Calu3 (cell line): ENCODE measurements around the gene NSUN6. TPM values are rescaled to one million over a fixed set of nuclear protein-coding genes. Genes with fewer than 3 reads are reported as not detected.
A peak's percentile ranks its signal among the peaks of the same experiment; 100 is the strongest.

Experiments
- BruUV-seq: library from RNA; stranded (reverse); fragments of 400-500 nt; replicated peaks from 2 replicates; lab custom pipeline; 2021; lab: Mats Ljungman, UMichigan
- CTCF ChIA-PET: fragments of 300-600 bp; sonication (Branson Sonifier 250); formaldehyde crosslinking; loops from one replicate; lab custom pipeline; 2022; ENCODE audit warnings: antibody characterized with exemption; lab: Charles Lee
- DNase-seq: peaks from one replicate; pipeline ENCODE4 v3.0.0; 2022
- H3K27ac Mint-ChIP-seq: one replicate; pipeline ENCODE4 v1.8.0; 2022; ENCODE audit warnings: mixed read lengths; ENCODE audit not compliant: unreplicated experiment
- H3K27me3 Mint-ChIP-seq: one replicate; pipeline ENCODE4 v1.8.0; 2022; ENCODE audit warnings: mixed read lengths; ENCODE audit not compliant: unreplicated experiment
- H3K36me3 Mint-ChIP-seq: one replicate; pipeline ENCODE4 v1.8.0; 2022; ENCODE audit warnings: mild to moderate bottlenecking, moderate library complexity, mixed read lengths; ENCODE audit not compliant: insufficient read depth, unreplicated experiment
- H3K4me1 Mint-ChIP-seq: one replicate; pipeline ENCODE4 v1.8.0; 2022; ENCODE audit warnings: mild to moderate bottlenecking, low read depth, mixed read lengths; ENCODE audit not compliant: unreplicated experiment
- H3K4me3 Mint-ChIP-seq: one replicate; pipeline ENCODE4 v1.8.0; 2022; ENCODE audit warnings: mild to moderate bottlenecking, low read depth, moderate library complexity, mixed read lengths; ENCODE audit not compliant: unreplicated experiment
- H3K9me3 Mint-ChIP-seq: one replicate; pipeline ENCODE4 v1.8.0; 2022; ENCODE audit warnings: low read depth, mixed read lengths; ENCODE audit not compliant: unreplicated experiment
- intact Hi-C: fragments of 100-400 bp; cut with micrococcal nuclease; formaldehyde crosslinking; loops from one replicate; pipeline ENCODE4 v1.10.0; 2022; ENCODE audit not compliant: unreplicated experiment
- total RNA-seq: library from RNA; stranded (reverse); gene quantifications from 2 replicates; pipeline ENCODE4 v1.2.3, GENCODE V29; 2022
- TF ChIP-seq, protein P1 (sequence below): fragments of 200-600 bp; IDR thresholded peaks from one replicate; pipeline ENCODE4 v1.8.0; 2022; ENCODE audit warnings: antibody characterized with exemption; ENCODE audit not compliant: unreplicated experiment

The NSUN6 gene
- total RNA-seq, 1 experiment from 2014 or later: 10.5 TPM

GRCh38 chr10:18687706-18688105, 36.3 kb upstream of the NSUN6 start:
- Mint-ChIP-seq H3K9me3 (no peaks in the 10 kb centered on the region), H3K27ac (no peak overlapping the region), H3K36me3 (peaks cover 12% of the 10 kb centered on the region), H3K4me1 (peaks cover 34% of the 10 kb centered on the region), H3K4me3 (no peak overlapping the region), H3K27me3 (no peaks in the 10 kb centered on the region)
- CTCF ChIA-PET: no interaction called here
- TF ChIP-seq, protein P1, sequence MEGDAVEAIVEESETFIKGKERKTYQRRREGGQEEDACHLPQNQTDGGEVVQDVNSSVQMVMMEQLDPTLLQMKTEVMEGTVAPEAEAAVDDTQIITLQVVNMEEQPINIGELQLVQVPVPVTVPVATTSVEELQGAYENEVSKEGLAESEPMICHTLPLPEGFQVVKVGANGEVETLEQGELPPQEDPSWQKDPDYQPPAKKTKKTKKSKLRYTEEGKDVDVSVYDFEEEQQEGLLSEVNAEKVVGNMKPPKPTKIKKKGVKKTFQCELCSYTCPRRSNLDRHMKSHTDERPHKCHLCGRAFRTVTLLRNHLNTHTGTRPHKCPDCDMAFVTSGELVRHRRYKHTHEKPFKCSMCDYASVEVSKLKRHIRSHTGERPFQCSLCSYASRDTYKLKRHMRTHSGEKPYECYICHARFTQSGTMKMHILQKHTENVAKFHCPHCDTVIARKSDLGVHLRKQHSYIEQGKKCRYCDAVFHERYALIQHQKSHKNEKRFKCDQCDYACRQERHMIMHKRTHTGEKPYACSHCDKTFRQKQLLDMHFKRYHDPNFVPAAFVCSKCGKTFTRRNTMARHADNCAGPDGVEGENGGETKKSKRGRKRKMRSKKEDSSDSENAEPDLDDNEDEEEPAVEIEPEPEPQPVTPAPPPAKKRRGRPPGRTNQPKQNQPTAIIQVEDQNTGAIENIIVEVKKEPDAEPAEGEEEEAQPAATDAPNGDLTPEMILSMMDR: no peak
- BruUV-seq: no TSS peak
- intact Hi-C loops: no loop called here
- no peak for DNase-seq

DNA sequence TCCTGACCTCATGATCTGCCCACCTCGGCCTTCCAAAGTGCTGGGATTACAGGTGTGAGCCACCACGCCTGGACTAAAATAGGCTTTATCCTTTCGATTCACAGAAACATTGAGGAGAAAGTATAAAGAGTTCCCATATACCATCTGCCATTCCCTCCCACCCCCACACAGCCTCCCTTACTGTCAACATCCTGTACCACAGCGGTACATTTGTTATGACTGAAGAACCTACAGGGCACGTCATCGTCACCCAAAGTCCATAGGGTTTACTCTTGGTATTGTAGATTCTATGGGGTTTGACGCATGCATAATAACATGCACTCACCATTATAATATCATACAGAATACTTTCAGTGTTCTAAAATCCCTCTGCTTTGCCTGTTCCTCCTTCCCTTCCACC, 35.8 kb upstream of the NSUN6 start:
- Mint-ChIP-seq H3K27ac (no peak overlapping the region), H3K4me3 (no peak overlapping the region), H3K27me3 (no peaks in the 10 kb centered on the region), H3K36me3 (peaks cover 17% of the 10 kb centered on the region), H3K4me1 (peaks cover 39% of the 10 kb centered on the region), H3K9me3 (no peaks in the 10 kb centered on the region)
- BruUV-seq: no TSS peak
- intact Hi-C loops: no loop called here
- no peak for DNase-seq
- CTCF ChIA-PET: no interaction called here
- TF ChIP-seq, protein P1: no peak

- TF ChIP-seq, protein P1: no peak
- CTCF ChIA-PET: no interaction called here
- Mint-ChIP-seq H3K36me3 (peaks cover 28% of the 10 kb centered on the region), H3K4me1 (peaks cover 52% of the 10 kb centered on the region), H3K27me3 (no peaks in the 10 kb centered on the region), H3K4me3 (no peak overlapping the region), H3K9me3 (no peaks in the 10 kb centered on the region), H3K27ac (no peak overlapping the region)
- intact Hi-C loops: no loop called here
- no peak for DNase-seq
- TSS peak; percentile 18 for BruUV-seq
Measured at GRCh38 chr10:18685555-18685954, 34.2 kb upstream of the NSUN6 start.

- Mint-ChIP-seq H3K27me3 (no peaks in the 10 kb centered on the region), H3K4me1 (peaks cover 52% of the 10 kb centered on the region), H3K27ac (peak overlapping the region; percentile 60), H3K36me3 (peaks cover 28% of the 10 kb centered on the region), H3K4me3 (no peak overlapping the region), H3K9me3 (no peaks in the 10 kb centered on the region)
- no peak for DNase-seq
- CTCF ChIA-PET: interaction anchor here (0.8 kb wide), 1 partner anchor 26 kb away, joined by 5 read pairs; no protein-coding TSS in a partner anchor
- intact Hi-C loops: no loop called here
- TF ChIP-seq, protein P1: no peak
- BruUV-seq: no TSS peak
Measured at GRCh38 chr10:18684953-18685352, 33.6 kb upstream of the NSUN6 start.
